ENCODE results near the gene ITGA7.

ITGA7 gene

DNA sequence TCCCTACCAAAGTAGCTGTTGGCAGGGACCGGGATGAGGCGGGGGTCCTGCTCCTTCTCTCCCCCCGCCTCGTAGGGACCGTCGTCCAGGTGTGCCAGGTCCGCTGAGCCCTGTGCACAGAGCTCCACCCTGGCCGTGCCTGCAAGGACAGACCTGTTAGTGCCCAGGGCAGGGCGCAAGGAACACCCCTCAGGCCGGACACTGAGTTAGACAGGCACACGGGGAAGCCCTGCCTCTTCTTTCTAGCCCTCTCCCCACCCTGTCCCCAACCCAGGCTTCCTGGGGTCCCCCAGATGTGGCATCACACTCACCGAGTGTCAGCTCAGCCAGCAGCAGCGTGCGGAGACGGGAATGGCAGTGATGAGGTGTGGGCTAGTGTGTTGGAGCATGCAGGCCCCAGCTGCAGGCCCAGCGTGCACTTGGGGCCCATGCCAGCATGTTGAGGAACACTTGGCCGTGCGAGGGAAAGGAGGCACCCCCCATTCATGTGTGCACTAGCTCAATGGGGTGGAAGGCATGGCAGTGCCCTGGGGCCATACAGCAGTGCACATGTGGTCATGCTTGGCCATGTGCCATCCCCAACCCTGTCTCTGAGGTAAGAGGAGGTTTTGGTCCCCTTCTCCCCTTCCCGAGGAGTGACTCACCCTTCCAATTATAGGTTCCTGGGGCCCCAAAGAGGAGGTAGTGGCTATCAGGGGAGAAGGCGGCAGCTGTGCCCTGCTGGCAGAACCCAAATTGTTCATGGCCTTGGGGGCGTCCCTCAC lies 7.3 kb downstream of the ITGA7 start:
- no peak for DNase-seq (ENCODE audit: low spot score)

- DNase-seq (ENCODE audit: low spot score): no peak
Measured at GRCh38 chr12:55699471-55700055, 8.1 kb downstream of the ITGA7 start.

DNA sequence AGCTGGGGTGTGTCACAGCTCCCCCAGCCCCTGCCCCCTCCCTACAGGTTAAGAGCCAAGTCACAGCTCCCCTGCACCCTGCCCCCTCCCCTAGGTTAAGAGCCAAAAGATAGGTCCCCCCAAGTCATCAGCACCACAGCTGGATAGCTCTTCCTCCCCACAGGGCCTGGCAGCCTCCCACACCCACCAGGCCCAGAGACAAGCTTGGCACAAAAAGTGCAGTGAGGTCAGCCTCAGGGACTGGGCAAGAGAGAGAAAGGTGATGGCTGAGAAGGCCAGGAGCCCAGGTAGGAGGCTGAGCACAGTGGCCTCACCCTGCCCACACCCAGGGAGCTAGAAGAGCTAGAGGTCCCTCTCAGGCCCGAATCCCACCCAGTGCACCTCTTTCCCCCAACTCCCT lies 8.7 kb downstream of the ITGA7 start:
- DNase-seq (ENCODE audit: low spot score): no peak

- no peak for DNase-seq (ENCODE audit: low spot score)
Measured at GRCh38 chr12:55698241-55698955, 9.3 kb downstream of the ITGA7 start.

DNA sequence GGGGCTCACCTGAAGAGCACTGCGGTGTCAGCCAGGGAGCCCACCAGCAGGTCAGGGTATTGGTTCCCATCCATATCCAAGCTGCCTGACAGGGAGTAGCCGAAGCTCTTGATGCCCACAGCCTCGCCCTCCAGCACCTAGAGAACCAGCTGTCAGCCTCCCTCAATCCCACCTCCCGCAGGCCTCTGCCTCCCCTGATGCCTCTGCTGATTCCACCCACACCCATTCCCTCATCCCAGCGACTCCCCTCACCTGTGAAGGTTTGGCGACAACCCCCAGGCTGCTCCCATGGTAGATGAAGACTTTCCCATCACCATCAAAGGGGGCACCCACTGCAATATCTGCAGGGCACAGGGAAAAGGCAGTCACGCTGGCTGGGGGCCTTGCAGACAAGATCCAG lies 10.0 kb downstream of the ITGA7 start:
- no peak for DNase-seq (ENCODE audit: low spot score)

DNA sequence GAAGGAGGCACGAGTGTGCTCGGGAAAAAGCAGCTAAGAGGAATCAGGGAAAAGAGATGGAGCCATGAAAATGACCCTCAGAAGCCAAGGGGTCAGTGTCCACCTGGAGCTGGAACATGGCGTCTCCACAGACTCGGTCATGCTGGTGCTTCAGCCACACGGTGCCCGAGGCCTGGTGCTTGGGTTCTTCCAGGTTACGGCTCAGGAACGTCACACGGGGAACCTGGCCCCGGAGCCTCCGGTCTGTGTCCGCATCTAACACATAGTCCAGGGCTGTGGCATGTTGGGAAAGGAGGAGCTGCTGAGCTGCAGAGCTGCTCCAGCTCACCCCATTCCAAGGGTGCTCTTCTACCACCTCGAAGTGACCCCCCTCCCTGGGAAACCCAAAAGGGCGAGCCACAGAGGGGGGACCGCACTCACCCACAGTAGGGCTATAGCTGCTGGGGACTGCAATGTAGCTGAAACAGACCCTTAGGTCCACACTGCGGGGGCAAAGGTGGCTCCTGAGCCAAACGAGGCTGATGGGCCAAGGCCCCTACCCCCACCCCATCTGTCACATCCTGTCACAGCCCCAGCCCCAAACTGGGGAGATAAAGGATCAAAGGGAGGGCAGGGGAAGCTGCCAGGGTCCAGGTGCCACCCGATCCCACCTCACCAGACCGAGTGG lies 10.8 kb downstream of the ITGA7 start:
- no peak for DNase-seq (ENCODE audit: low spot score)

DNA sequence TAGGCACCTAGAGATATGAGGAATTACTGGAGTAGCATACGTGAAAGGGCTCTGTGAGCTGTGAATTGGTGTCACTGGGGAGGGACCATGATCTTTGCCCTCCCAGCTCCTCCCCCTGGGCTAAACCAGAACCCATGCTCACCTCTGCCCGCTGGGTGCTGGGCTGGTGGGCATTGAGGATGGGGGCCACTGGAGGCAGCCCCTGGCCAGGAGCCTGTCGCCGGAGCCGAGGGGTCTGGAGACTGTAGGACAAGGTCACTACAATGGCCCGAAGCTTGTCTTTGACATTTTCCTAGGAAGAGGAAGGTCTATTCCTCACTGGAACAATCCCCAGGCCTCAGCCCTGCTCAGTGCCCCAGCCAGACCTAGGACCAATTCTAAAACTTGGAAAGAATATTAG lies 11.6 kb downstream of the ITGA7 start:
- no peak for DNase-seq (ENCODE audit: low spot score)

- no peak for DNase-seq (ENCODE audit: low spot score)
Measured at GRCh38 chr12:55695349-55695748, 12.4 kb downstream of the ITGA7 start.

GRCh38 chr12:55694651-55695050 lies 13.1 kb downstream of the ITGA7 start:
- DNase-seq (ENCODE audit: low spot score): no peak

GRCh38 chr12:55694188-55694515 lies 13.6 kb downstream of the ITGA7 start:
- DNase-seq (ENCODE audit: low spot score): no peak

GRCh38 chr12:55693323-55694187 lies 14.1 kb downstream of the ITGA7 start:
- DNase-seq (ENCODE audit: low spot score): no peak

DNA sequence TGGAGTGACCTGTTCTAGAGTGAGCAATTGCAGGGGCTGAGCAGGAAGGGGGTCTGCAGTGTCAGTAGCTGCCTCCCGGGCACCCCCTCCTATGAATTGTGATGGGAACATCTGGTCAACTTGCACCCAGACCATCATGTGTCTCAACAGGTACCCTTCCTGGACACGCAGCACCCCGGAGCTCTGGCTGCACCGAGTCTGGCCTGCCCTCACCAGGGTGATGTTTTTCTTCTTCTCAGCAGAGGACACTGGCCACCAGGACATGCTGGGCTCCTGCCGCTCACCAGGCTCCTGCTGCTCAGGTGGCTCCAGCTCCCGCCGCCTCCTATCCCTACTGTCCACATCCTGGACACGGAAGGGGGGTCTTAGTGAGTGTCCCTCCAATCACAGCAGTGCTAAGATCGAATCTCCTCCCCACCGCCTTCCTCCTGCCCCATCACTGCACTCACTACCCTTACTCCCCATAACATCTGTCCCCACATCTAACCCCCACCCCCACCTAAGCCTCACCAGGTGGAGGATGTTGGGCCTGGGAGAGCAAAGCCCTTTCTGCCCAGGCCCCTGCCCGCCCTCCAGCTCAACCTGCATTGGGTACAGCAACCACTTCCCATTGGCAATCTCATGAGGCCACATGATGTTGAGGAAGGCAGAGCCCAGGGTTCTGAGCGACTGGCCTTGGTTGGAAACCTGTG lies 14.9 kb downstream of the ITGA7 start:
- no peak for DNase-seq (ENCODE audit: low spot score)

DNA sequence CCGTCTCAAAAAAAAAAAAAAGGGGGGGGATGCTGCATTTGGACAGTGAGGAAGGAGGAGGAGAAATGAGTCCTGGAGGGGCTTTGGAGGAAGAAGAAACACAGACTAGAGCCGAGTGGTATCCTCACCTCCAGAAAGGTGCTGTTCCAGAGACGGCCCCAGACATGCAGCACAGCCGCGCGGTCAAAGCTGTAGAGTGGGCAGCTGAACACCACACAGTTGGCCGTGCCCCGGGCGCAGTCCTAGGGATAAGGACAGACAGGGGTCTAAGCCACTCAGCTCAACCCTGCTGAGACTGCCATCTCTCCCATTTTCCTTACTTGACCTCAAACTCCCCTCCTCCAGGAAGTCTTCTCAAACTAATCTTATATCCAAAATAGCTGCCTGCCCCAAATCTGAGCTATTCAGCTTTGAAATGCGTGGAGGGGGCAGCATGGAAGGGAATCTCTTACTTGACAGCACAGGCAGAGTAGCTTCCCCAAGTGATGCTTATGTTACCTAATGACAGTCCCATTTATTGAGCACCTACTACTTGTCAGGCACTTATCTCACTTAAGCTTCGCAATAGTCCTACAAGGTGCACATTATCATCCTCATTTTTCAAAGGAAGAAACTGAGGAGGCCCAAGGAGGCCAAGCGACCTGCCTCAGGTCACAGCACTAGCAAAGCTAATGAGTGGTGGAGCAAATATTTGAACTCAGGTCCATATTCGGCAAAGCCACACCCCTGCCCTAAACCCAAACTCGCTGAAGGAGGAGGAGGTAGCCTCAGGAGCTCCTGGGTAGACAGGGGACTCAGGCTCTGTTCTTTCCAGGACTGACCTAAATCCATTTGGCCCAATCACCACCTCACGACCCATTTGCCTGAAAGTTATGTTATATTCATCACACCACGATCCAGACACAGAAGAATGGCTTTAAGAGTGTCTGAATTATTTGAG lies 18.7 kb downstream of the ITGA7 start:
- no peak for DNase-seq (ENCODE audit: low spot score)

- DNase-seq (ENCODE audit: low spot score): no peak
Measured at GRCh38 chr12:55687746-55688145, 20.0 kb downstream of the ITGA7 start.

DNA sequence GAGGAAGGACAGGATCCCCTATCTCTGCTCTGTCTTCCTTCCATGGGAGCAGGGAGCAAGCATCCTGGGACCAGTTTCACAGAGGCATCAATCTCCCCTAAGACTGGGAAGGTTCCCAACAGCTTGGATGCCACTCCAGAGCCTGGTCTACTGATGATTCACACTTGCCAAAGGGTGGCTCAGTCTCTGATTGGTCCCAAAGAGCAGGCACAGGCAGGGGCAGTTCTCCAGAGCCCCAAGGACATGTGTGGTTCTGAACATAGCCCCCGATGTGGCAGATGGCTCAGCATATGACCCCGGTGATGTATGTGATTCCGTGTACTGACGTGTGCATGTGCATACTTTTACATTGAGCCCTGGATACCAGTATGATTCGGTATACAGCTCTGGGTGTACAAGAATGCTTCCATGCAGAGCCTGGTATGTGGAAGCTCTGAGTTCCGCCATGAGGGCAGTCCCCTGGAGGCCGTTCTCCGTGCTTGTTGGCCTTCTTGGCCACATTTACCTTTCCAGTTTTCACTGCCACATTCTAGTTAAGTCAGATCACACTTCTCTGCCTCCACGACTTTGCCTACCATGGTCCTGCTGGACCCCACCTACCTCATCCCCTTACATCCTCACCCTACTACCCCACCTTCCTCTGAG lies 21.2 kb downstream of the ITGA7 start:
- no peak for DNase-seq (ENCODE audit: low spot score)

DNA sequence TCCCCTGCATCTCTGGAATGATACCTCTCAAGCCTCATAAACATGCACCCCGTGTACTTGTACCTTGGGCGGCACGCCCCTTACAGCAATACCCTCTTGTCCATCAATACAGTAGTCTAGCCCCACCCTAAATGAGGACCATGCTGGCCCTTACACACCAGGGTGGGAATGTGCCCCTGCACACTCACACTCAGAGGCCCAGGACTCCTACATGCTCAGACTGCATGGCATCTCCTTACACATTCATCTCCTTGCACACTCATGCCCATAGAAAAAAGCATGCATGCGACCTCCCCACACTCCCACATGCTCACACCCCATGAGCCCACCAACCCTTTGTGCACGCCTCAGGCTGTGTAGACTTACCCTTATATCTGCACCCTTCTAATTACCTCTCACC lies 22.0 kb downstream of the ITGA7 start:
- no peak for DNase-seq (ENCODE audit: low spot score)

- DNase-seq (ENCODE audit: low spot score): no peak
Measured at GRCh38 chr12:55684761-55685370, 22.8 kb downstream of the ITGA7 start.

DNA sequence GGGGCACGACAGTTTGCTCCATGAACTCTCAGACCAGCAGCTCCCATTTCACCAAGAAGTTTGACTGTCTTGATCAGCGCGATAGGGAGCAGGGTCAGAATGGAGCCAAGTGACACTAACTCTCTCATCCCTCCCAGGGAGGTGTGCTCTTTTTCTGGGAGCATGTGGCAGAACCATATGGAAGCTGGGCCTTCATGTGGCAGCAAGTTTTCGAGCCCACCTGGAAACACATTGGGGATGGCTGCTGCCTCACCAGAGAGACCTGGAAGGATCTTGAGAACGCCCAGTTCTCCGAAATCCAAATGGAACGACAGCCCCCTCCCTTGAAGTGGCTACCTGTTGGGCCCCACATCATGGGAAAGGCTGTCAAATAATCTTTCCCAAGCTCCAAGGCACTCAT lies 24.0 kb downstream of the ITGA7 start:
- no peak for DNase-seq (ENCODE audit: low spot score)

- no peak for DNase-seq (ENCODE audit: low spot score)
Measured at GRCh38 chr12:55682087-55682796, 25.5 kb downstream of the ITGA7 start.

Data from CD4-positive, alpha-beta T cell treated with Interleukin-2 at 100 ng/mL for 4 hours (primary cell).